HepG2 (cell line): ENCODE data around the gene TEX26. TPM values are rescaled to one million over a fixed set of nuclear protein-coding genes. Genes with fewer than 3 reads are reported as not detected.

Experiments used
- ATAC-seq: fragments of 200-7000 bp; cut with Tn5 transposase; 3 replicates; pipeline ENCODE4 v1.9.1; 2020; ENCODE audit warnings: mild to moderate bottlenecking, moderate library complexity
- BruUV-seq: library from RNA; stranded (reverse); fragments of 400-500 nt; replicated peaks from 2 replicates; lab custom pipeline; 2021; lab: Mats Ljungman, UMichigan
- CTCF ChIA-PET: fragments of 300-600 bp; formaldehyde crosslinking; extraction: SDS; loops from one replicate; lab custom pipeline; 2021; ENCODE audit warnings: low total read pairs, inconsistent platforms, low intra/inter-chr PET ratio; lab: Yijun Ruan, JAX
- POLR2A ChIA-PET: fragments of 350-600 bp; sonication (Branson Sonifier 250); formaldehyde crosslinking; loops from one replicate; lab custom pipeline; 2020; ENCODE audit warnings: antibody characterized with exemption, inconsistent platforms; lab: Yijun Ruan, JAX
- DNase-seq: peaks from one replicate; pipeline ENCODE4 v3.0.0-alpha.2; 2015; ENCODE audit warnings: low spot score
- FAIRE-seq: peaks from 3 replicates; lab custom pipeline; 2011; peaks lifted over from hg19 to GRCh38; lab: Jason Lieb, UNC
- H2AFZ ChIP-seq: one replicate; pipeline ENCODE4 v1.6.1; 2011; ENCODE audit warnings: low read length, inconsistent platforms
- H3K27ac ChIP-seq: fragments of 300-600 bp; 3 replicates; pipeline ENCODE4 v1.8.0; 2011; ENCODE audit warnings: mixed run types, mild to moderate bottlenecking, mixed read lengths, low read length, inconsistent platforms; ENCODE audit not compliant: insufficient read depth; ENCODE audit errors: extremely low read length
- H3K27me3 ChIP-seq, 2 experiments: fragments of 200-600 bp in 1 of 2; 2 replicates in 1 of 2; 3 replicates in 1 of 2; pipeline versions ENCODE4 v1.6.0 to v1.8.0; 2011; ENCODE audit warnings: low read length in 2 of 2, mild to moderate bottlenecking in 2 of 2, moderate library complexity in 2 of 2, inconsistent platforms in 1 of 2; ENCODE audit not compliant: insufficient read depth in 2 of 2, control insufficient read depth in 1 of 2
- H3K36me3 ChIP-seq, 2 experiments: fragments of 200-600 bp in 1 of 2; replicated peaks in 1 of 2; 2 replicates in 1 of 2; 3 replicates in 1 of 2; pipeline versions ENCODE4 v1.5.1 to v1.8.0; 2011; ENCODE audit warnings: low read length in 2 of 2, inconsistent platforms in 1 of 2; ENCODE audit not compliant: insufficient read depth in 2 of 2, control insufficient read depth in 1 of 2
- H3K4me1 ChIP-seq: 2 replicates; pipeline ENCODE4 v1.5.1; 2012; ENCODE audit warnings: low read length, inconsistent platforms; ENCODE audit not compliant: insufficient read depth
- H3K4me2 ChIP-seq: 2 replicates; pipeline ENCODE4 v1.6.0; 2011; ENCODE audit warnings: low read depth, low read length, inconsistent platforms
- H3K4me3 ChIP-seq, 3 experiments: fragments of 200-600 bp in 1 of 3; sonication (generic), shearing (Covaris generic) in 1 of 3; replicated peaks in 1 of 3; 2 replicates each; pipeline ENCODE4 v1.5.1; 2011 to 2016; ENCODE audit warnings: low read length in 3 of 3, inconsistent platforms in 2 of 3, low read depth in 2 of 3, mild to moderate bottlenecking in 2 of 3, control low read depth in 1 of 3, mixed read lengths in 1 of 3; ENCODE audit not compliant: insufficient read depth in 1 of 3
- H3K79me2 ChIP-seq: one replicate; pipeline ENCODE4 v1.6.1; 2011; ENCODE audit warnings: low read length, inconsistent platforms; ENCODE audit not compliant: insufficient read depth
- H3K9ac ChIP-seq: 2 replicates; pipeline ENCODE4 v1.6.0; 2011; ENCODE audit warnings: mild to moderate bottlenecking, low read depth, low read length, inconsistent platforms; ENCODE audit not compliant: insufficient read depth
- H3K9me3 ChIP-seq: 2 replicates; pipeline ENCODE4 v1.5.1; 2012; ENCODE audit warnings: mild to moderate bottlenecking, low read length
- H4K20me1 ChIP-seq: 2 replicates; pipeline ENCODE4 v1.6.0; 2011; ENCODE audit warnings: inconsistent platforms, mild to moderate bottlenecking, low read length, moderate library complexity; ENCODE audit not compliant: insufficient read depth
- ZNF773 ChIP-seq: sonication (generic); formaldehyde crosslinking; IDR thresholded peaks from 2 replicates; pipeline ENCODE4 v1.4.0; 2020; ENCODE audit warnings: missing genetic modification reagents, borderline replicate concordance
- ZNF788 ChIP-seq: sonication (generic); formaldehyde crosslinking; IDR thresholded peaks from 2 replicates; pipeline ENCODE4 v1.5.0; 2020; ENCODE audit warnings: mild to moderate bottlenecking, missing genetic modification reagents, borderline replicate concordance
- WGBS: methylation state at CpG from one replicate; pipeline ENCODE4 v1.1.6; 2017; ENCODE audit warnings: low lambda C conversion rate; 5-methylcytosine and 5-hydroxymethylcytosine counted together
- in situ Hi-C: cut with HindIII; loops from 2 replicates; pipeline ENCODE4 v1.10.0; 2017; ENCODE audit warnings: low pct_unique_long_range_greater_than_20kb; ENCODE audit not compliant: extremely low pct_ligation_motif_present
- intact Hi-C: fragments of 100-400 bp; cut with micrococcal nuclease; formaldehyde crosslinking; loops from one replicate; pipeline ENCODE4 v1.10.0; 2022; ENCODE audit not compliant: unreplicated experiment
- polyA plus RNA-seq, 8 experiments: library from polyadenylated mRNA; depleted of rRNA in 3 of 8; stranded (reverse) in 7 of 8; unstranded in 1 of 8; fragments of >200 nt; fragmentation: Illumina TruSeq in 4 of 8; extraction: Trizol in 4 of 8; gene quantifications; 2 replicates each; pipeline versions ENCODE4 v1.2.1 to v1.2.3, GENCODE V29; 2011 to 2016; ENCODE audit warnings: low read depth in 4 of 8, missing spikeins in 1 of 8, mixed read lengths in 1 of 8; ENCODE audit not compliant: insufficient read depth in 1 of 8
- total RNA-seq, 5 experiments: library from RNA; depleted of rRNA; stranded (reverse); fragments of >200 nt; fragmentation: Illumina TruSeq; extraction: Trizol; gene quantifications; 2 replicates each; pipeline ENCODE4 v1.2.3, GENCODE V29; 2016; ENCODE audit warnings: low read depth in 1 of 5
- TF ChIP-seq, protein P1 (sequence below): sonication (generic); formaldehyde crosslinking; IDR thresholded peaks from 2 replicates; pipeline ENCODE4 v1.8.1; 2023; ENCODE audit warnings: mild to moderate bottlenecking, missing genetic modification reagents
- TF ChIP-seq, protein P2 (sequence below): sonication (generic); formaldehyde crosslinking; IDR thresholded peaks from 2 replicates; pipeline ENCODE4 v1.4.0; 2020; ENCODE audit warnings: missing genetic modification reagents
- TF ChIP-seq, protein P3 (sequence below): sonication (generic); formaldehyde crosslinking; IDR thresholded peaks from 2 replicates; pipeline ENCODE4 v1.4.0; 2020; ENCODE audit warnings: mild to moderate bottlenecking, missing genetic modification reagents, borderline replicate concordance

TEX26 gene
- total and polyA plus RNA-seq, 2 of the 13 experiments (the other 11 are each of a cell fraction or from before 2014, with no cell fraction given) = not detected

DNA sequence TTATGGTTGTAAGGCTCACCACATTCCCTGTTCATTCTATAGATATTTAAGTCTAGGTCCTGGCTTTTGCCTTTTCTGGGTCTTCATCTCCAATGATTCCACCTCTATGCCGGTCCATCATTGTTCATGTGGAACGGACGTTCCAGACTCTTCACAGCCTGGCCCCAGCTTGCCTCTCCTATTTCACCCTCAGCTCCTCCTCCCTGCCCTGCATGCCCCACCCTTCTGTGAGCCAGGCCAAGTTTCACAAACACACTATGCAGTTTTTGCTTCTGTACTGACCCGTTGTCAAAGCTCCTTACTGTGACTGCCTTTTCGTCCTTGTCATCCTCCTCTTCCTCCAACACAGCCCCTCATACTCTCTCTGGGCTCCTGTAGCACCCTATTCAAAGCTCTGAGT, 31.3 kb downstream of the TEX26 start:
- TF ChIP-seq, protein P1, sequence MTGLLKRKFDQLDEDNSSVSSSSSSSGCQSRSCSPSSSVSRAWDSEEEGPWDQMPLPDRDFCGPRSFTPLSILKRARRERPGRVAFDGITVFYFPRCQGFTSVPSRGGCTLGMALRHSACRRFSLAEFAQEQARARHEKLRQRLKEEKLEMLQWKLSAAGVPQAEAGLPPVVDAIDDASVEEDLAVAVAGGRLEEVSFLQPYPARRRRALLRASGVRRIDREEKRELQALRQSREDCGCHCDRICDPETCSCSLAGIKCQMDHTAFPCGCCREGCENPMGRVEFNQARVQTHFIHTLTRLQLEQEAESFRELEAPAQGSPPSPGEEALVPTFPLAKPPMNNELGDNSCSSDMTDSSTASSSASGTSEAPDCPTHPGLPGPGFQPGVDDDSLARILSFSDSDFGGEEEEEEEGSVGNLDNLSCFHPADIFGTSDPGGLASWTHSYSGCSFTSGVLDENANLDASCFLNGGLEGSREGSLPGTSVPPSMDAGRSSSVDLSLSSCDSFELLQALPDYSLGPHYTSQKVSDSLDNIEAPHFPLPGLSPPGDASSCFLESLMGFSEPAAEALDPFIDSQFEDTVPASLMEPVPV (CRISPR knock-in tag) = no peak
- no peak for TF ChIP-seq ZNF788 (CRISPR knock-in tag)
- TF ChIP-seq ZNF773 (CRISPR knock-in tag) = no peak
- TF ChIP-seq, protein P2, sequence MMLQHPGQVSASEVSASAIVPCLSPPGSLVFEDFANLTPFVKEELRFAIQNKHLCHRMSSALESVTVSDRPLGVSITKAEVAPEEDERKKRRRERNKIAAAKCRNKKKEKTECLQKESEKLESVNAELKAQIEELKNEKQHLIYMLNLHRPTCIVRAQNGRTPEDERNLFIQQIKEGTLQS (CRISPR knock-in tag) = no peak
- TF ChIP-seq, protein P3, sequence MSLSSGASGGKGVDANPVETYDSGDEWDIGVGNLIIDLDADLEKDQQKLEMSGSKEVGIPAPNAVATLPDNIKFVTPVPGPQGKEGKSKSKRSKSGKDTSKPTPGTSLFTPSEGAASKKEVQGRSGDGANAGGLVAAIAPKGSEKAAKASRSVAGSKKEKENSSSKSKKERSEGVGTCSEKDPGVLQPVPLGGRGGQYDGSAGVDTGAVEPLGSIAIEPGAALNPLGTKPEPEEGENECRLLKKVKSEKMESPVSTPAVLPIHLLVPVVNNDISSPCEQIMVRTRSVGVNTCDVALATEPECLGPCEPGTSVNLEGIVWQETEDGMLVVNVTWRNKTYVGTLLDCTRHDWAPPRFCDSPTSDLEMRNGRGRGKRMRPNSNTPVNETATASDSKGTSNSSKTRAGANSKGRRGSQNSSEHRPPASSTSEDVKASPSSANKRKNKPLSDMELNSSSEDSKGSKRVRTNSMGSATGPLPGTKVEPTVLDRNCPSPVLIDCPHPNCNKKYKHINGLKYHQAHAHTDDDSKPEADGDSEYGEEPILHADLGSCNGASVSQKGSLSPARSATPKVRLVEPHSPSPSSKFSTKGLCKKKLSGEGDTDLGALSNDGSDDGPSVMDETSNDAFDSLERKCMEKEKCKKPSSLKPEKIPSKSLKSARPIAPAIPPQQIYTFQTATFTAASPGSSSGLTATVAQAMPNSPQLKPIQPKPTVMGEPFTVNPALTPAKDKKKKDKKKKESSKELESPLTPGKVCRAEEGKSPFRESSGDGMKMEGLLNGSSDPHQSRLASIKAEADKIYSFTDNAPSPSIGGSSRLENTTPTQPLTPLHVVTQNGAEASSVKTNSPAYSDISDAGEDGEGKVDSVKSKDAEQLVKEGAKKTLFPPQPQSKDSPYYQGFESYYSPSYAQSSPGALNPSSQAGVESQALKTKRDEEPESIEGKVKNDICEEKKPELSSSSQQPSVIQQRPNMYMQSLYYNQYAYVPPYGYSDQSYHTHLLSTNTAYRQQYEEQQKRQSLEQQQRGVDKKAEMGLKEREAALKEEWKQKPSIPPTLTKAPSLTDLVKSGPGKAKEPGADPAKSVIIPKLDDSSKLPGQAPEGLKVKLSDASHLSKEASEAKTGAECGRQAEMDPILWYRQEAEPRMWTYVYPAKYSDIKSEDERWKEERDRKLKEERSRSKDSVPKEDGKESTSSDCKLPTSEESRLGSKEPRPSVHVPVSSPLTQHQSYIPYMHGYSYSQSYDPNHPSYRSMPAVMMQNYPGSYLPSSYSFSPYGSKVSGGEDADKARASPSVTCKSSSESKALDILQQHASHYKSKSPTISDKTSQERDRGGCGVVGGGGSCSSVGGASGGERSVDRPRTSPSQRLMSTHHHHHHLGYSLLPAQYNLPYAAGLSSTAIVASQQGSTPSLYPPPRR (CRISPR knock-in tag) = no peak
- ChIA-PET POLR2A (no interaction called here), CTCF (no interaction called here)
- H3K27me3 ChIP-seq = peaks cover 0 to 3% of the 10 kb centered on the region in 2 experiments; a peak in 2 of 5 replicates
- BruUV-seq = no TSS peak
- no peaks in the 10 kb centered on the region for H3K79me2 ChIP-seq
- in situ Hi-C loops = no loop called here
- no peak overlapping the region for H3K27ac ChIP-seq
- no peaks in the 10 kb centered on the region for H3K36me3 ChIP-seq
- no peak for DNase-seq
- H4K20me1 ChIP-seq = no peaks in the 10 kb centered on the region
- no peak overlapping the region for H3K4me2 ChIP-seq
- H2AFZ ChIP-seq = no peak overlapping the region
- FAIRE-seq = no peak
- no peak overlapping the region for H3K4me3 ChIP-seq
- no peaks in the 10 kb centered on the region for H3K4me1 ChIP-seq
- no peak overlapping the region for H3K9ac ChIP-seq
- WGBS = 21% methylated on average over 5 of the region's 5 CpGs
- intact Hi-C loops = no loop called here
- no peak; the same call in 2 of the 3 replicates for ATAC-seq
- H3K9me3 ChIP-seq = peaks cover 8% of the 10 kb centered on the region
